ENCODE results near the gene ABCG1.
A peak's percentile ranks its signal among the peaks of the same experiment; 100 is the strongest.

The ABCG1 gene

GRCh38 chr21:42215942-42216725 lies 2.8 kb upstream of the ABCG1 start:
- Mint-ChIP-seq H3K4me3 (no peak overlapping the region), H3K27ac (no peak overlapping the region)

GRCh38 chr21:42216726-42217572 lies 2.0 kb upstream of the ABCG1 start:
- Mint-ChIP-seq H3K4me3 (no peak overlapping the region), H3K27me3 (no peaks in the 10 kb centered on the region), H3K27ac (no peak overlapping the region), H3K36me3 (ENCODE audit: low read depth) (peaks cover 3% of the 10 kb centered on the region), H3K4me1 (ENCODE audit: low read depth) (peaks cover 17% of the 10 kb centered on the region), H3K9me3 (peaks cover 4% of the 10 kb centered on the region)
- peak; percentile 18 for DNase-seq

More at GRCh38 chr21:42215942-42216725, 2.8 kb upstream of the ABCG1 start:
- H3K36me3 Mint-ChIP-seq (ENCODE audit: low read depth): peaks cover 3% of the 10 kb centered on the region
- no peak for DNase-seq
- peaks cover 9% of the 10 kb centered on the region for H3K4me1 Mint-ChIP-seq (ENCODE audit: low read depth)
- no peaks in the 10 kb centered on the region for H3K27me3 Mint-ChIP-seq
- H3K9me3 Mint-ChIP-seq: peaks cover 4% of the 10 kb centered on the region

GRCh38 chr21:42219606-42220137 lies 732 bp downstream of the ABCG1 start:
- DNase-seq: no peak
- Mint-ChIP-seq H3K27ac (peak overlapping the region; percentile 60), H3K36me3 (ENCODE audit: low read depth) (peaks cover 3% of the 10 kb centered on the region), H3K4me3 (peak overlapping the region; percentile 79), H3K9me3 (peaks cover 4% of the 10 kb centered on the region), H3K4me1 (ENCODE audit: low read depth) (peaks cover 31% of the 10 kb centered on the region), H3K27me3 (no peaks in the 10 kb centered on the region)

GRCh38 chr21:42220138-42220701 lies 1.3 kb downstream of the ABCG1 start:
- H3K4me3 Mint-ChIP-seq: peak overlapping the region; percentile 79
- peaks cover 4% of the 10 kb centered on the region for H3K9me3 Mint-ChIP-seq
- H3K36me3 Mint-ChIP-seq (ENCODE audit: low read depth): peaks cover 3% of the 10 kb centered on the region
- H3K27me3 Mint-ChIP-seq: no peaks in the 10 kb centered on the region
- DNase-seq: peak; percentile 77
- peak overlapping the region; percentile 60 for H3K27ac Mint-ChIP-seq
- H3K4me1 Mint-ChIP-seq (ENCODE audit: low read depth): peaks cover 35% of the 10 kb centered on the region

- no peak for DNase-seq
- H3K4me3 Mint-ChIP-seq: no peak overlapping the region
- H3K4me1 Mint-ChIP-seq (ENCODE audit: low read depth): peaks cover 45% of the 10 kb centered on the region
- H3K36me3 Mint-ChIP-seq (ENCODE audit: low read depth): peaks cover 14% of the 10 kb centered on the region
- H3K27me3 Mint-ChIP-seq: no peaks in the 10 kb centered on the region
- no peaks in the 10 kb centered on the region for H3K9me3 Mint-ChIP-seq
- H3K27ac Mint-ChIP-seq: no peak overlapping the region
Measured at GRCh38 chr21:42221581-42222345, 2.8 kb downstream of the ABCG1 start.

GRCh38 chr21:42222386-42222785 lies 3.4 kb downstream of the ABCG1 start:
- Mint-ChIP-seq H3K4me3 (no peak overlapping the region), H3K9me3 (no peaks in the 10 kb centered on the region), H3K36me3 (ENCODE audit: low read depth) (peaks cover 19% of the 10 kb centered on the region), H3K27ac (no peak overlapping the region), H3K4me1 (ENCODE audit: low read depth) (peaks cover 50% of the 10 kb centered on the region), H3K27me3 (no peaks in the 10 kb centered on the region)
- DNase-seq: no peak

GRCh38 chr21:42222821-42223390 lies 4.0 kb downstream of the ABCG1 start:
- no peak overlapping the region for H3K4me3 Mint-ChIP-seq
- no peak for DNase-seq
- H3K27ac Mint-ChIP-seq: no peak overlapping the region
- H3K9me3 Mint-ChIP-seq: no peaks in the 10 kb centered on the region
- peaks cover 24% of the 10 kb centered on the region for H3K36me3 Mint-ChIP-seq (ENCODE audit: low read depth)
- peaks cover 55% of the 10 kb centered on the region for H3K4me1 Mint-ChIP-seq (ENCODE audit: low read depth)
- H3K27me3 Mint-ChIP-seq: no peaks in the 10 kb centered on the region

GRCh38 chr21:42223826-42224575 lies 5.1 kb downstream of the ABCG1 start:
- no peak for DNase-seq
- H3K9me3 Mint-ChIP-seq: no peaks in the 10 kb centered on the region
- peaks cover 66% of the 10 kb centered on the region for H3K4me1 Mint-ChIP-seq (ENCODE audit: low read depth)
- H3K27me3 Mint-ChIP-seq: no peaks in the 10 kb centered on the region
- no peak overlapping the region for H3K4me3 Mint-ChIP-seq
- H3K36me3 Mint-ChIP-seq (ENCODE audit: low read depth): peaks cover 25% of the 10 kb centered on the region
- H3K27ac Mint-ChIP-seq: no peak overlapping the region

- no peak for DNase-seq
- Mint-ChIP-seq H3K4me1 (ENCODE audit: low read depth) (peaks cover 74% of the 10 kb centered on the region), H3K36me3 (ENCODE audit: low read depth) (peaks cover 23% of the 10 kb centered on the region), H3K9me3 (no peaks in the 10 kb centered on the region), H3K4me3 (no peak overlapping the region), H3K27me3 (no peaks in the 10 kb centered on the region), H3K27ac (no peak overlapping the region)
Measured at GRCh38 chr21:42225042-42225441, 6.1 kb downstream of the ABCG1 start.

- Mint-ChIP-seq H3K4me1 (ENCODE audit: low read depth) (peaks cover 75% of the 10 kb centered on the region), H3K27ac (no peak overlapping the region), H3K36me3 (ENCODE audit: low read depth) (peaks cover 22% of the 10 kb centered on the region), H3K9me3 (no peaks in the 10 kb centered on the region), H3K27me3 (no peaks in the 10 kb centered on the region), H3K4me3 (no peak overlapping the region)
- no peak for DNase-seq
Measured at GRCh38 chr21:42225571-42226155, 6.7 kb downstream of the ABCG1 start.

GRCh38 chr21:42226626-42227025 lies 7.7 kb downstream of the ABCG1 start:
- Mint-ChIP-seq H3K27ac (no peak overlapping the region), H3K27me3 (no peaks in the 10 kb centered on the region), H3K4me3 (no peak overlapping the region), H3K4me1 (ENCODE audit: low read depth) (peaks cover 77% of the 10 kb centered on the region), H3K9me3 (no peaks in the 10 kb centered on the region), H3K36me3 (ENCODE audit: low read depth) (peaks cover 22% of the 10 kb centered on the region)
- no peak for DNase-seq

- peak overlapping the region; percentile 91 for H3K27ac Mint-ChIP-seq
- H3K9me3 Mint-ChIP-seq: peaks cover 3% of the 10 kb centered on the region
- no peaks in the 10 kb centered on the region for H3K27me3 Mint-ChIP-seq
- peaks cover 26% of the 10 kb centered on the region for H3K36me3 Mint-ChIP-seq (ENCODE audit: low read depth)
- peak; percentile 88 for DNase-seq
- peak overlapping the region; percentile 60 for H3K4me3 Mint-ChIP-seq
- H3K4me1 Mint-ChIP-seq (ENCODE audit: low read depth): peaks cover 81% of the 10 kb centered on the region
Measured at GRCh38 chr21:42227909-42228708, 9.2 kb downstream of the ABCG1 start.
